Dermis microvascular lymphatic vessel endothelial cell (primary cell): Measurements from ENCODE around the gene TFAP2B. TPM values are rescaled to one million over a fixed set of nuclear protein-coding genes. Genes with fewer than 3 reads are reported as not detected.

Experiments used
- DNase-seq, 2 donors: peaks; one replicate each; pipeline versions ENCODE4 v3.0.0 to v3.0.0-alpha.2; 2010; ENCODE audit warnings: low read depth in 2 of 2
- total RNA-seq: library from RNA; depleted of rRNA; stranded (reverse); fragments of >200 nt; gene quantifications from 2 replicates; pipeline ENCODE4 v1.2.1, GENCODE V29; 2014

The TFAP2B gene
- not detected in 2 replicates for total RNA-seq

GRCh38 chr6:50818673-50819072 is at the start of gene TFAP2B:
TFAP2B (plus strand) TSS chr6:50818871; CDS start chr6:50818892, 21 bp downstream.
- DNase-seq, result no peak

GRCh38 chr6:50778696-50779095 is 40.0 kb upstream of the TFAP2B start:
- DNase-seq, result no peak

- DNase-seq, result no peak
These were observed 38.3 kb upstream of the TFAP2B start for GRCh38 chr6:50780382-50780781.

- no peak for DNase-seq
These were observed 32.8 kb upstream of the TFAP2B start for GRCh38 chr6:50785921-50786320.

- DNase-seq, result peak; percentile 18 to 50
These were observed 26.7 kb upstream of the TFAP2B start for GRCh38 chr6:50791900-50792508.

GRCh38 chr6:50792771-50793170 is 25.9 kb upstream of the TFAP2B start:
- no peak for DNase-seq

- DNase-seq, result no peak
These were observed 23.1 kb upstream of the TFAP2B start for GRCh38 chr6:50795574-50795973.

GRCh38 chr6:50804283-50804682 is 14.4 kb upstream of the TFAP2B start:
- no peak for DNase-seq

GRCh38 chr6:50807035-50807434 is 11.6 kb upstream of the TFAP2B start:
- DNase-seq, result no peak

GRCh38 chr6:50815436-50816114 is 3.1 kb upstream of the TFAP2B start:
- DNase-seq, result peak in 1 of 2 donors; percentile 25

GRCh38 chr6:50816115-50816675 is 2.5 kb upstream of the TFAP2B start:
- peak; percentile 47 to 72 for DNase-seq

GRCh38 chr6:50816947-50817645 is 1.6 kb upstream of the TFAP2B start:
- no peak for DNase-seq

GRCh38 chr6:50817646-50817950 is 1.1 kb upstream of the TFAP2B start:
- DNase-seq, result no peak

- DNase-seq, result no peak
These were observed 651 bp upstream of the TFAP2B start for GRCh38 chr6:50818020-50818419.

- DNase-seq, result peak in 1 of 2 donors; percentile 8
These were observed 814 bp downstream of the TFAP2B start for GRCh38 chr6:50819466-50819903.

- no peak for DNase-seq
These were observed 1.5 kb downstream of the TFAP2B start for GRCh38 chr6:50819904-50820868.

- no peak for DNase-seq
These were observed 2.2 kb downstream of the TFAP2B start for GRCh38 chr6:50820869-50821264.

- no peak for DNase-seq
These were observed 2.9 kb downstream of the TFAP2B start for GRCh38 chr6:50821441-50822077.

- DNase-seq, result no peak
These were observed 3.4 kb downstream of the TFAP2B start for GRCh38 chr6:50822078-50822476.

- no peak for DNase-seq
These were observed 4.6 kb downstream of the TFAP2B start for GRCh38 chr6:50823094-50823920.
